GM15510 (cell line): ENCODE data around the gene MED1.

Experiments
- POLR2A ChIP-seq: IDR thresholded peaks from 3 replicates; pipeline ENCODE4 v1.6.1; 2011; ENCODE audit warnings: borderline replicate concordance; ENCODE audit not compliant: insufficient read length; ENCODE audit errors: extremely low read depth

MED1 gene

DNA sequence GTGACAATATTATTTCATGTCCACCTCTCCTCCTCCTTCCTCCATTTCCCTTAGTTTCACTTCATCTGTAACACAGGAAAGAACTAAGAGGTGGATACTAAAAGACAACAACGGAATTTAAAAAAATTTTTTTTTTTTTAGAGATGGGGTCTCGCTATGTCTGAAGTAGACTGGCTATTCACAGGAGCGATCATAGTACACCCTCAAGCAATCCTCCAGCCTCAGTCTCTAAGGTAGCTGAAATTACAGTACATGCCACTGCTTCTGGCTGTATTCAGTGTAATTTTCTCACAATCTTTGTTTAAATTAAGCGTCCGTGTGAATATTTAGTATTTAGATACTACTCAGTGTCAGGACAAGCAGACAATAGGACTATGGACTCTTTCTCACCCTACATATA is 85.2 kb downstream of the MED1 start:
- TF ChIP-seq POLR2A, result no peak

DNA sequence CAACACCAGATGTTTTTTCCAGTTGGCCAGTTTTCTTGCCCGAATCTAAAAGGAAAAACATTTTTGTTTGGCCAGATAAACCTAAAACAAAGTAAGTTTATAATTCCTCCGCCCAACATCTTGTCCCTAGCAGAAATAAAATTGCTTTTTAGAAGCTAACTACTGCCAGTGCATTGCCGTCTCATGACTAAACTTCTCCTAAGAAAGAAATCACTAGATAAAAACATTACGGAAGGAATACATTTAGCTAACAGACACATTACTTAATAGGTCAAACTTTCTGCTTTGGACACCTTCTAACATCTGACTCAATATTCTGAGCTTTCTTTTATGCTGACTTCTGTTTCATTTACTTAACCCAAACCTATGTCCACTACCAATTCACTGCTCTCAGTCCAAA is 85.8 kb downstream of the MED1 start:
- TF ChIP-seq POLR2A, result no peak

DNA sequence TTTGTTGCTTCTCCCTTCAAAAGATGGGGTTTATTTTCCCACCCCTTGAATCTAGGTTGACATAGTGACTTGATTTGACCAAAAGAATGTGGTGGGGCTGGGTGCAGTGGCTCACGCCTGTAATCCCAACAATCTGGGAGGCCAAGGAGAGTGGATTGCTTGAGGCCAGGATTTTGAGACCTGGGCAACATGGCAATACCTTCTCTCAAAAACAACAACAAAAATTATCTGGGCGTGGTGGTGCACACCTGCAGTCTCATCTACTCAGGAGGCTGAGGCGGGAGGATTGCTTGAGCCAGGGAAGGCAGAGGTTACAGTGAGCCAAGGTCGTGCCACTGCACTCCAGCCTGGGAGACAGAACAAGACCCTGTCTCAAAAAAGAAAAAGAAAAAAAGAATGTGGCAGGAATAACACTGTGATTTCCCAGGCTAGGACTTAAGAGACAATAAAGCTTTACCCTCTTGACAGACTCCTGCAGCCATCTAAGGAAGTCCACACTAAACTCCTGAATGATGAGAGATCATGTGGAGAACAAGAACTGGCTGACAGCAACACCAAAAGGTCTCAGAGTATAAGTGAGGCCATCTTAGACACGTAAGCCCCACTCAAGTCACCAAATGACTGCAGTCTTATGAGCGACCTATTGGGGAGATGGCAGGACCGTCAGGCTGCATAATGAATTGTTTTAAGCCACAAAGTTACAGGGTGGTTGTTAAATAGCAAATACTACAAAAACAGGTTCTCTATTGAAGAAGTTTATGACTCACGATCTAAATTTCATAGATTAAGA is 86.6 kb downstream of the MED1 start:
- no peak for TF ChIP-seq POLR2A

DNA sequence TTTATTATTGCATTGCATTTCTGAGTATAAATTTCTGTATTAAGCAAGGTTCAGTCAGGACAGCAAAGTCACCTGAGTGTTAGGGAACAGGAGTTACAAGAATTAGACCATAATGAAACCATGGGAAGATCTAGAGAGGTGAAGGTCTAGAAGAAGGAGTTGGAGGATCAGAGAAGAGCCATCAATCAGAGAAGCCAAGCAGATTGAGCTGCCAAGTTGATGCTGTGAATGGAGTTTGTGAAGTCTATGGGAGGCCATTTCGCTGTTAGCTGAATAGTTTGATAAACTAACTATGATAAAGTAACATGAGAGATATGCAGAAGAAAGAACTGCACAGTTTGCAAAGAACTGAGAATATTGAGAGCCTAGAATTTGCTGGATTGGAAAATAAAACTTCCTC is 90.0 kb downstream of the MED1 start:
- no peak for TF ChIP-seq POLR2A

DNA sequence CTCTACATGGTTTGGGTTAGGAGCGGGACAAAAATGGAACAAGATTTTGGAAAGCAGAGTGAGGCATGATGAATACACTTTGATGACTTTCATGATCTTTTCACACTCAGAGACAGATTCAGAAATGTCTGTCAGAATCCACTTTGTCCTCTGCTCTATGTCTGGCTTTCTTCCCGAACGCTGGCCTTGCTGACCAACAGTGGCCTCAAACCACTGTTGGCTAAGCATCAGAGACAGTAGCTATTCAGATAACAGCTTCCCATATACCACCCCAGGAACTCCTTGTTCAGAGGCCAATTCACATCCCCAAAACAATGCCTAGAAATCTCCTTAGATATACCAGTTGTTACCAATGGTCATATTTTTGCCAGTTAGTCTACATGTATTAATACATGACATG is 90.5 kb downstream of the MED1 start:
- no peak for TF ChIP-seq POLR2A

DNA sequence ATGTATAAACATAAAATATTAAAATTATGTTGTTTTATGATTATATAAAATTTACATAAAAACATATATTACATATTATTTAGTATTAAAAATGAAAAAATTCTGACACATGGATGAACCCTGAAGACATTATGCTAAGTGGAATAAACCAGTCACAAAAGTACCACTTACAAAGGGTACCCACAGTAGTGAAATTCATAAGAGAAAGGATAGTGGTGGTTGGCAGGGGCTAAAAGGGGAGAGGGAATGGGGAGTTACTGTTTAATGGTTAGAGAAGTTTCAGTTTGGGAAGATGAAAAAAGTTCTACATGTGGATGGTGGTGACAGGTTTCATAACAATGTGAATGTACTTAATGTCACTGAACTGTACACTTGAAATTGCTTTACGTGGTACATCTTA is 91.1 kb downstream of the MED1 start:
- TF ChIP-seq POLR2A, result no peak

DNA sequence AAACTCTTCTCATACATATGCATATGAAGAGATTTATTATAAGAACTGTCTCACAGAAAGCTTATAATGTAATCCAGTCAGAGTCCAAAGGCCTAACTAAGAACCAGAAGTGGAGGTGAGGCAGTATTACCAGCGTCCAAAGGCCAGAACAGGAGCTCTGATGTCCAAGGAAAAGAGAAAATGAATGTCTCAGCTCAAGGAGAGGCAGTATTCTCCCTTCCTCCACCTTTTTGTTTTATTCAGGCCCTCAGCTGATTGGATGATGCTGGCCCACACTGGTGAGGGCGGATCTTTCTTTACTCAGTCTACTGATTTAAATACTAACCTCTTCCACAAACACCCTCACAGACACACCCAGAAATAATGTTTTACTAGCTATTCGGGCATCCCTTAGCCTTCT is 93.1 kb downstream of the MED1 start:
- no peak for TF ChIP-seq POLR2A

DNA sequence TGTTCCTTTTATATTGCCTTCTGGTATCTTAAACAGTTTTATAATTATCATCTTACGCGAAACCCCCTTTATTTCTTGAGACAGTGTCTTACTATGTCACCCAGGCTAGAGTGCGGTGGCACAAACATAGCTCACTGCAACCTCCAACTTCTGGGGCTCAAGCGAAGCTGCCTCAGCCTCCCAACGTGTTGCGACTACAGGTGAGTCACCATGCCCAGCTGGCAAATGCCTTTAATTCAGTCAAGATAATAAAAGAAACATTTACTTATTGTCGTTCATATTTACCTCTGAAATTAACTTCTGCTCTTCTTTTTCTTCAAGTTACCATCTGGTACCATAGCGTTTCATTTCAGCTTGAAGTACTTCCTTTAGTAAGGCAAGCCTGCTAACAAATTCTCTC is 93.6 kb downstream of the MED1 start:
- TF ChIP-seq POLR2A, result no peak
